IMR-90 (cell line): ENCODE data around the gene KIF18B. TPM values are rescaled to one million over a fixed set of nuclear protein-coding genes. Genes with fewer than 3 reads are reported as not detected.

Experiments
- ATAC-seq: fragments of 200-7000 bp; cut with Tn5 transposase; 2 replicates; pipeline ENCODE4 v1.9.1; 2020; ENCODE audit warnings: low read depth, mild to moderate bottlenecking, moderate library complexity
- BruUV-seq: library from RNA; stranded (reverse); fragments of 400-500 nt; replicated peaks from 2 replicates; lab custom pipeline; 2021; lab: Mats Ljungman, UMichigan
- CTCF ChIA-PET: fragments of 300-600 bp; formaldehyde crosslinking; extraction: SDS; loops from one replicate; lab custom pipeline; 2021; ENCODE audit warnings: antibody characterized with exemption; lab: Yijun Ruan, JAX
- POLR2A ChIA-PET: fragments of 300-600 bp; sonication (Branson Sonifier 250); formaldehyde crosslinking; loops from one replicate; lab custom pipeline; 2022; ENCODE audit warnings: antibody characterized with exemption; ENCODE audit not compliant: unreplicated experiment; lab: Charles Lee
- DNase-seq: peaks from one replicate; pipeline ENCODE4 v3.0.0; 2013
- H2AFZ ChIP-seq: replicated peaks from 2 replicates; pipeline ENCODE3; 2013; ENCODE audit warnings: low read length, mild to moderate bottlenecking; ENCODE audit not compliant: poor library complexity
- H2AK5ac ChIP-seq: 2 replicates; pipeline ENCODE4 v1.6.1; 2013; ENCODE audit warnings: low read depth, low read length, inconsistent platforms
- H2AK9ac ChIP-seq: replicated peaks from 2 replicates; pipeline ENCODE3; 2013; ENCODE audit warnings: mild to moderate bottlenecking, low read depth, low read length, moderate library complexity; ENCODE audit not compliant: poor library complexity
- H2BK120ac ChIP-seq: 2 replicates; pipeline ENCODE4 v1.6.1; 2013; ENCODE audit warnings: low read depth, low read length, inconsistent platforms
- H2BK15ac ChIP-seq: 3 replicates; pipeline ENCODE4 v1.6.1; 2013; ENCODE audit warnings: low read depth, low read length, inconsistent platforms
- H2BK20ac ChIP-seq: 2 replicates; pipeline ENCODE4 v1.6.1; 2013; ENCODE audit warnings: low read depth, mild to moderate bottlenecking, inconsistent platforms, low read length, moderate library complexity
- H2BK5ac ChIP-seq: 2 replicates; pipeline ENCODE4 v1.6.1; 2013; ENCODE audit warnings: mild to moderate bottlenecking, low read depth, low read length, inconsistent platforms; ENCODE audit not compliant: poor library complexity, severe bottlenecking
- H3K14ac ChIP-seq: replicated peaks from 2 replicates; pipeline ENCODE4 v1.6.1; 2013; ENCODE audit warnings: low read depth, low read length, inconsistent platforms
- H3K18ac ChIP-seq: 2 replicates; pipeline ENCODE4 v1.6.1; 2013; ENCODE audit warnings: low read depth, low read length, control low read depth
- H3K23ac ChIP-seq: 2 replicates; pipeline ENCODE4 v1.6.1; 2013; ENCODE audit warnings: low read depth, low read length, inconsistent platforms
- H3K27ac ChIP-seq: 2 replicates; pipeline ENCODE4 v1.5.1; 2013; ENCODE audit warnings: mild to moderate bottlenecking, control low read depth, low read length; ENCODE audit not compliant: insufficient read depth
- H3K27me3 ChIP-seq: 2 replicates; pipeline ENCODE4 v1.6.1; 2013; ENCODE audit warnings: low read length; ENCODE audit not compliant: control insufficient read depth, insufficient read depth
- H3K36me3 ChIP-seq: 2 replicates; pipeline ENCODE4 v1.6.1; 2013; ENCODE audit warnings: low read length, mixed read lengths; ENCODE audit not compliant: control insufficient read depth, insufficient read depth
- H3K4ac ChIP-seq: 2 replicates; pipeline ENCODE4 v1.6.1; 2013; ENCODE audit warnings: low read depth, low read length, inconsistent platforms
- H3K4me1 ChIP-seq: 2 replicates; pipeline ENCODE4 v1.6.1; 2013; ENCODE audit warnings: low read length, mixed read lengths; ENCODE audit not compliant: control insufficient read depth, insufficient read depth
- H3K4me2 ChIP-seq: 2 replicates; pipeline ENCODE4 v1.6.1; 2013; ENCODE audit warnings: low read depth, mild to moderate bottlenecking, control low read depth, low read length, moderate library complexity
- H3K4me3 ChIP-seq: 2 replicates; pipeline ENCODE4 v1.5.1; 2013; ENCODE audit warnings: low read depth, mild to moderate bottlenecking, control low read depth, low read length, moderate library complexity; ENCODE audit not compliant: insufficient read depth
- H3K56ac ChIP-seq: 2 replicates; pipeline ENCODE4 v1.6.1; 2013; ENCODE audit warnings: low read length, inconsistent platforms; ENCODE audit not compliant: insufficient read depth; ENCODE audit errors: extremely low read depth
- H3K79me1 ChIP-seq, 2 experiments: 2 replicates each; pipeline ENCODE4 v1.6.1; 2013; ENCODE audit warnings: low read length in 2 of 2, inconsistent platforms in 1 of 2, low read depth in 1 of 2
- H3K9ac ChIP-seq: 2 replicates; pipeline ENCODE4 v1.6.1; 2013; ENCODE audit warnings: low read depth, low read length, control low read depth
- H3K9me1 ChIP-seq: 2 replicates; pipeline ENCODE4 v1.6.1; 2013; ENCODE audit warnings: low read length, inconsistent platforms; ENCODE audit not compliant: insufficient read depth
- H3K9me3 ChIP-seq: 2 replicates; pipeline ENCODE4 v1.6.1; 2013; ENCODE audit warnings: low read length; ENCODE audit not compliant: control insufficient read depth, insufficient read depth
- H4K20me1 ChIP-seq: 2 replicates; pipeline ENCODE4 v1.6.1; 2013; ENCODE audit warnings: low read length, inconsistent platforms; ENCODE audit not compliant: insufficient read depth
- H4K5ac ChIP-seq: 2 replicates; pipeline ENCODE4 v1.6.1; 2013; ENCODE audit warnings: mild to moderate bottlenecking, low read depth, low read length, control low read depth
- H4K8ac ChIP-seq, 2 experiments: 2 replicates each; pipeline ENCODE4 v1.6.1; 2013; ENCODE audit warnings: low read depth in 2 of 2, low read length in 2 of 2, control low read depth in 1 of 2, inconsistent platforms in 1 of 2
- H4K91ac ChIP-seq: 2 replicates; pipeline ENCODE4 v1.6.1; 2013; ENCODE audit warnings: low read depth, low read length, inconsistent platforms; ENCODE audit not compliant: insufficient read depth
- CEBPB ChIP-seq: IDR thresholded peaks from 2 replicates; pipeline ENCODE4 v1.6.1; 2012; ENCODE audit warnings: low read depth, low read length, improper control_type of control experiment
- RAD21 ChIP-seq: IDR thresholded peaks from 2 replicates; pipeline ENCODE4 v1.6.1; 2012; ENCODE audit warnings: low read length, improper control_type of control experiment
- whole genome bisulfite sequencing, 2 experiments: methylation state at CpG; one replicate each; pipeline versions ENCODE4 v1.1.5 to v1.1.7; 2013; ENCODE audit warnings: missing lambda C conversion rate in 2 of 2; ENCODE audit not compliant: insufficient read length in 1 of 2; ENCODE audit errors: extremely low coverage in 2 of 2; 5-methylcytosine and 5-hydroxymethylcytosine counted together
- dilution Hi-C: fragments of 300-500 bp; cut with HindIII; formaldehyde crosslinking; loops from one replicate; pipeline ENCODE4 v1.14.3; 2018; ENCODE audit warnings: low sequenced_read_pairs; ENCODE audit not compliant: unreplicated experiment
- in situ Hi-C: fragments of 300-500 bp; cut with MboI; formaldehyde crosslinking; loops from 3 replicates; pipeline ENCODE4 v1.14.3; 2019; ENCODE audit warnings: low sequenced_read_pairs, inconsistent platforms, mixed read lengths
- intact Hi-C: fragments of 100-400 bp; cut with micrococcal nuclease; formaldehyde crosslinking; loops from 2 replicates; pipeline ENCODE4 v1.10.0; 2022
- polyA plus RNA-seq, 3 experiments: library from polyadenylated mRNA; depleted of rRNA; stranded (reverse); fragments of >200 nt; gene quantifications; 2 replicates each; pipeline ENCODE4 v1.2.3, GENCODE V29; 2012; ENCODE audit warnings: low replicate concordance in 1 of 3
- total RNA-seq: library from RNA; depleted of rRNA; stranded (reverse); fragments of >200 nt; gene quantifications from 2 replicates; pipeline ENCODE4 v1.2.3, GENCODE V29; 2012
- TF ChIP-seq, protein P1 (sequence below): fragments of 150-350 bp; IDR thresholded peaks from 2 replicates; pipeline ENCODE4 v1.6.1; 2016; ENCODE audit warnings: low read depth, mild to moderate bottlenecking, low read length, moderate library complexity, borderline replicate concordance
- TF ChIP-seq, protein P2 (sequence below): conservative IDR thresholded peaks from 2 replicates; pipeline ENCODE4 v1.5.1; 2012; ENCODE audit warnings: mild to moderate bottlenecking, low read depth, low read length, improper control_type of control experiment

Gene KIF18B
- total and polyA plus RNA-seq, 2 of the 4 experiments (the other 2 are of a cell fraction) = 1.3 to 16.0 TPM

DNA sequence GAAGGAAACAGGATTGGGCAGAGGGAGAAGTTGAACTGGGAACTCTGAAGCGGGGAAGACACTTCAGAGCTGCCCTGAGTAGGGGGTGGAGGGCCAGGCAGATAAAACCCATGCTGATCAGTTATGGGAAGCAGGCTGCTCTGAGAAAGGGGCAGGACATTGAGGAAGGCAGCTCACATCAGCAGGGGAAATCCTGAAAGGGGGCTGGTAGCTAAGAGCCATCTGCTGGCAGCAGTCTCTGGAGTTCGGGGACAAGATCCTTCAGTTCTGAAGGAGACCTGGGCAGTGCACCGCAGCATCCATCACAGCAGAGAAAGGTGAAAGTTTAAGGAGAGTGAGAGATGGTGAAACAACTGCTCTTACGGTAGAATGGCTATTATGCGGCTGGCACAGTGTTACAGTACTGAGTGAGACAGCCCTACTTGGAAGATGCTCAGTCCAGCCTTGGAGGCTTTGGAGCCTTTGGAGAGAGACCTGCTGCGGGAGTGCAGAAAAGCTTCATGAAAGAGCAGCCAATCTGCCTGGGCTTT, 5.4 kb upstream of the KIF18B start:
- in situ Hi-C loops (no loop called here), intact Hi-C loops (no loop called here), dilution Hi-C loops (no loop called here)
- Histone ChIP-seq H2AK5ac (no peak overlapping the region), H2BK5ac (no peak overlapping the region), H3K9me3 (no peaks in the 10 kb centered on the region), H3K27me3 (peaks cover 8% of the 10 kb centered on the region; the same call in 1 of the 2 replicates), H2BK15ac (no peak overlapping the region), H2BK20ac (no peak overlapping the region), H3K4me2 (no peak overlapping the region), H3K18ac (no peak overlapping the region), H2BK120ac (no peak overlapping the region), H3K79me1 (peaks cover 5% of the 10 kb centered on the region in 2 experiments; a peak in 2 of 4 replicates), H3K23ac (no peak overlapping the region), H3K27ac (no peak overlapping the region), H3K56ac (no peak overlapping the region), H3K4me3 (no peak overlapping the region), H2AK9ac (no peak overlapping the region), H4K91ac (no peak overlapping the region), H4K8ac (no peak overlapping the region), H3K4ac (no peak overlapping the region), H3K14ac (no peak overlapping the region), H4K5ac (no peak overlapping the region), H3K4me1 (no peaks in the 10 kb centered on the region), H4K20me1 (no peaks in the 10 kb centered on the region), H3K9ac (no peak overlapping the region), H3K36me3 (no peaks in the 10 kb centered on the region), H3K9me1 (no peaks in the 10 kb centered on the region; the same call in 1 of the 2 replicates), H2AFZ (no peak overlapping the region)
- BruUV-seq = no TSS peak
- ChIA-PET POLR2A (no interaction called here), CTCF (no interaction called here)
- TF ChIP-seq RAD21 (no peak), CEBPB (no peak)
- TF ChIP-seq, protein P1, sequence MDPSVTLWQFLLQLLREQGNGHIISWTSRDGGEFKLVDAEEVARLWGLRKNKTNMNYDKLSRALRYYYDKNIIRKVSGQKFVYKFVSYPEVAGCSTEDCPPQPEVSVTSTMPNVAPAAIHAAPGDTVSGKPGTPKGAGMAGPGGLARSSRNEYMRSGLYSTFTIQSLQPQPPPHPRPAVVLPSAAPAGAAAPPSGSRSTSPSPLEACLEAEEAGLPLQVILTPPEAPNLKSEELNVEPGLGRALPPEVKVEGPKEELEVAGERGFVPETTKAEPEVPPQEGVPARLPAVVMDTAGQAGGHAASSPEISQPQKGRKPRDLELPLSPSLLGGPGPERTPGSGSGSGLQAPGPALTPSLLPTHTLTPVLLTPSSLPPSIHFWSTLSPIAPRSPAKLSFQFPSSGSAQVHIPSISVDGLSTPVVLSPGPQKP = no peak
- TF ChIP-seq, protein P2, sequence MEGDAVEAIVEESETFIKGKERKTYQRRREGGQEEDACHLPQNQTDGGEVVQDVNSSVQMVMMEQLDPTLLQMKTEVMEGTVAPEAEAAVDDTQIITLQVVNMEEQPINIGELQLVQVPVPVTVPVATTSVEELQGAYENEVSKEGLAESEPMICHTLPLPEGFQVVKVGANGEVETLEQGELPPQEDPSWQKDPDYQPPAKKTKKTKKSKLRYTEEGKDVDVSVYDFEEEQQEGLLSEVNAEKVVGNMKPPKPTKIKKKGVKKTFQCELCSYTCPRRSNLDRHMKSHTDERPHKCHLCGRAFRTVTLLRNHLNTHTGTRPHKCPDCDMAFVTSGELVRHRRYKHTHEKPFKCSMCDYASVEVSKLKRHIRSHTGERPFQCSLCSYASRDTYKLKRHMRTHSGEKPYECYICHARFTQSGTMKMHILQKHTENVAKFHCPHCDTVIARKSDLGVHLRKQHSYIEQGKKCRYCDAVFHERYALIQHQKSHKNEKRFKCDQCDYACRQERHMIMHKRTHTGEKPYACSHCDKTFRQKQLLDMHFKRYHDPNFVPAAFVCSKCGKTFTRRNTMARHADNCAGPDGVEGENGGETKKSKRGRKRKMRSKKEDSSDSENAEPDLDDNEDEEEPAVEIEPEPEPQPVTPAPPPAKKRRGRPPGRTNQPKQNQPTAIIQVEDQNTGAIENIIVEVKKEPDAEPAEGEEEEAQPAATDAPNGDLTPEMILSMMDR = no peak
- ATAC-seq (no peak), DNase-seq (no peak)
- 59% methylated on average over 2 of the region's 6 CpGs; no CpG with 5 or more reads in 1 of the 2 experiments for WGBS, 2 experiments
